ENCODE data around the gene HOMER1.

The HOMER1 gene

DNA sequence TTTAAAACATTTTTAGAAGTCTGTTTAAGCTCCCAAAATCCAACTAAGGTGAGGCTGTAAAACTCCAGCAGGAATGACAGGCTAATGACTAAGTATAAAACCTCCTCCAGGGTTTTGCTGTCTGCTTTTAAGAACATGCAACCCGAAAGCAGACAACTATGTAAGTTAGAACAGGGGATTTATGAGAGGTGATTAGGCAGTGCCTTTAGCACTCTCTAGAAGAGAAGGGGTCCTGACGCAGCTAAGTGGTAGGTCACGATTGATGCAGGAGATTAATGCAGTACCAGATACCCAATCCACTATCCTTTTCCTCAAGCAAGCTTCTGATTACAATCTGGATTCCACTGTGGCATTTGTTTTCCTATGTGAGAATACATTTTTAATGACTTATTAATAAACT is 25.9 kb downstream of the HOMER1 start:
- Mint-ChIP-seq H3K27ac (no peak overlapping the region), H3K4me1 (ENCODE audit: low read depth) (no peaks in the 10 kb centered on the region), H3K9me3 (no peaks in the 10 kb centered on the region), H3K36me3 (ENCODE audit: low read depth) (peaks cover 2% of the 10 kb centered on the region), H3K27me3 (no peaks in the 10 kb centered on the region), H3K4me3 (no peak overlapping the region)
- no peak for DNase-seq

GRCh38 chr5:79487251-79487650 is 26.7 kb downstream of the HOMER1 start:
- Mint-ChIP-seq H3K4me3 (no peak overlapping the region), H3K27ac (no peak overlapping the region), H3K27me3 (no peaks in the 10 kb centered on the region), H3K36me3 (ENCODE audit: low read depth) (peaks cover 2% of the 10 kb centered on the region), H3K4me1 (ENCODE audit: low read depth) (no peaks in the 10 kb centered on the region), H3K9me3 (no peaks in the 10 kb centered on the region)
- DNase-seq, result no peak

GRCh38 chr5:79486116-79486515 is 27.8 kb downstream of the HOMER1 start:
- Mint-ChIP-seq H3K27me3 (no peaks in the 10 kb centered on the region), H3K36me3 (ENCODE audit: low read depth) (peaks cover 2% of the 10 kb centered on the region), H3K4me1 (ENCODE audit: low read depth) (no peaks in the 10 kb centered on the region), H3K9me3 (no peaks in the 10 kb centered on the region), H3K4me3 (no peak overlapping the region), H3K27ac (no peak overlapping the region)
- no peak for DNase-seq

- no peak for DNase-seq
- H3K27ac Mint-ChIP-seq, result no peak overlapping the region
- H3K27me3 Mint-ChIP-seq, result no peaks in the 10 kb centered on the region
- H3K4me1 Mint-ChIP-seq (ENCODE audit: low read depth), result no peaks in the 10 kb centered on the region
- peaks cover 2% of the 10 kb centered on the region for H3K36me3 Mint-ChIP-seq (ENCODE audit: low read depth)
- no peak overlapping the region for H3K4me3 Mint-ChIP-seq
- no peaks in the 10 kb centered on the region for H3K9me3 Mint-ChIP-seq
Observed at GRCh38 chr5:79484731-79485130, 29.2 kb downstream of the HOMER1 start.

GRCh38 chr5:79481574-79481973 is 32.4 kb downstream of the HOMER1 start:
- no peak overlapping the region for H3K27ac Mint-ChIP-seq
- no peak overlapping the region for H3K4me3 Mint-ChIP-seq
- no peaks in the 10 kb centered on the region for H3K9me3 Mint-ChIP-seq
- H3K4me1 Mint-ChIP-seq (ENCODE audit: low read depth), result no peaks in the 10 kb centered on the region
- no peak for DNase-seq
- no peaks in the 10 kb centered on the region for H3K27me3 Mint-ChIP-seq
- H3K36me3 Mint-ChIP-seq (ENCODE audit: low read depth), result peaks cover 2% of the 10 kb centered on the region

DNA sequence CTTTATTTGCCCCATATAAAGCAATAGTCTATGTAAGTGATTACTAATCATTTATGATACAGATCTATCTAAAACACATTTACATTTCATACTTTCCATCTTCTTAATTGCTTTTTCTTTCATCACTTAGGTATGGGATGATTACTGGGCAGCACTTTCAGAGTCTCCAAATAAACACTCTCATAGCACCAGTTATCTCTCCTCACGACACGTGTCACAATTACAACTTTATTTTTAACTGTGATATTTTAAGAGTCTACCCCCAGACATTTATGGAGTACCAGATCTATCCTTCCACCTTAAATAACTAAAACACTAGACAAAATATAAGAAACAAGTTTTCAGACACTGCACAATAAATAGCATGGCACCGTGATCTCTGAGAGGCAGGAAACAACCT is 32.9 kb downstream of the HOMER1 start:
- Mint-ChIP-seq H3K27ac (no peak overlapping the region), H3K9me3 (no peaks in the 10 kb centered on the region), H3K36me3 (ENCODE audit: low read depth) (peaks cover 2% of the 10 kb centered on the region), H3K4me3 (no peak overlapping the region), H3K27me3 (no peaks in the 10 kb centered on the region), H3K4me1 (ENCODE audit: low read depth) (no peaks in the 10 kb centered on the region)
- DNase-seq, result no peak

GRCh38 chr5:79475152-79475466 is 38.8 kb downstream of the HOMER1 start:
- Mint-ChIP-seq H3K27me3 (no peaks in the 10 kb centered on the region), H3K4me3 (no peak overlapping the region), H3K27ac (no peak overlapping the region), H3K4me1 (ENCODE audit: low read depth) (peaks cover 2% of the 10 kb centered on the region), H3K36me3 (ENCODE audit: low read depth) (no peaks in the 10 kb centered on the region), H3K9me3 (no peaks in the 10 kb centered on the region)
- no peak for DNase-seq

GRCh38 chr5:79474367-79475151 is 39.4 kb downstream of the HOMER1 start:
- Mint-ChIP-seq H3K4me3 (no peak overlapping the region), H3K27me3 (no peaks in the 10 kb centered on the region), H3K9me3 (no peaks in the 10 kb centered on the region), H3K27ac (no peak overlapping the region), H3K36me3 (ENCODE audit: low read depth) (no peaks in the 10 kb centered on the region), H3K4me1 (ENCODE audit: low read depth) (peaks cover 2% of the 10 kb centered on the region)
- no peak for DNase-seq

DNA sequence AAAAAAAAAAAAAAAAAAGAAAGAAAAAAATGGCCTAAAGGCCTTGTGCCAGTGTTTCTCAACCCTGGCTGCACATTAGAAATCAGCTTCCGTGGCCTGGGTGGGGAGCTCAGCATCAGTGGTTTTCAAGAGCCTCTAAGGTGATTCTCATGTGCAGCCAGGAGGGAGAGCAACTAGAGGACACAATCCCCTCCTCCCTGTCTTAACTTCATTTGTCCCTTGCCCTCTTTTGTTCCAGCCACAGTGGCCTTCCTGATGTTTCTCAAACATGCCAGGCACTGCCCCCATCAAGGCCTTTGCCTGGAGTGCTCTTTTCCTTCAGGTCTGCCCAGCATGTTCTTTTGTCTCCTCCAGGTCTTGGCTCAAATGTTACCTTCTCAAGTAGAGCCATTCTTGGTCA is 42.4 kb downstream of the HOMER1 start:
- no peak for DNase-seq
- Mint-ChIP-seq H3K9me3 (no peaks in the 10 kb centered on the region), H3K4me3 (no peak overlapping the region), H3K27ac (no peak overlapping the region), H3K4me1 (ENCODE audit: low read depth) (peaks cover 2% of the 10 kb centered on the region), H3K27me3 (no peaks in the 10 kb centered on the region), H3K36me3 (ENCODE audit: low read depth) (no peaks in the 10 kb centered on the region)

DNA sequence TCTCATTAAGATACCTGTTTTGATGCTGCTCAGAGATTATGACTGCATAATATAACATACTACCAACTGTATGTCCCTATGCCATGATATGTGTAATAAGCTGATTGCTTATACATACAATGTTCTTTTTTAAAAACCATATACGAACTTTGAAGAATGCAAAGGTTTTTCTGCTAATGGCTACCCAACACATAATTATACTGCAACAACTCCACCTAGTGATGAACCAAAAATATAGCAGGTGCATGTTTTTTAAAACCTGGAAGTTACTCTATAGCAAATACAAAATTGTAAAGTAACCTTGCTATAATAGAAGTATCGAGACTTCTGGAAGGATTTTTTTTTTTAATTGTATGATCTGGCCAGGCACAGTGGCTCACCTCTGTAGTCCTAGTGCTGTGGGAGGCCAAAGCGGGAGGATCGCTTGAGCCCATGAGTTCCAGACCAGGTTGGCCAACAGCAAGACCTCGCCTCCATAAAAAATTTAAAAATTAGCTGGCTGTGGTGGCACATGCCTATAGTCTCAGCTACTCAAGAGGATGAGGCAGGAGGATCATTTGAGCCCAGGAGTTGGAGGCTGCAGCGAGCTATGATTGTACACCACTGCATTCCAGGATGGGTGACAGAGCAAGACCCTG is 49.1 kb downstream of the HOMER1 start:
- DNase-seq, result no peak
- Mint-ChIP-seq H3K27me3 (no peaks in the 10 kb centered on the region), H3K36me3 (ENCODE audit: low read depth) (no peaks in the 10 kb centered on the region), H3K4me3 (no peak overlapping the region), H3K27ac (no peak overlapping the region), H3K9me3 (no peaks in the 10 kb centered on the region), H3K4me1 (ENCODE audit: low read depth) (no peaks in the 10 kb centered on the region)

DNA sequence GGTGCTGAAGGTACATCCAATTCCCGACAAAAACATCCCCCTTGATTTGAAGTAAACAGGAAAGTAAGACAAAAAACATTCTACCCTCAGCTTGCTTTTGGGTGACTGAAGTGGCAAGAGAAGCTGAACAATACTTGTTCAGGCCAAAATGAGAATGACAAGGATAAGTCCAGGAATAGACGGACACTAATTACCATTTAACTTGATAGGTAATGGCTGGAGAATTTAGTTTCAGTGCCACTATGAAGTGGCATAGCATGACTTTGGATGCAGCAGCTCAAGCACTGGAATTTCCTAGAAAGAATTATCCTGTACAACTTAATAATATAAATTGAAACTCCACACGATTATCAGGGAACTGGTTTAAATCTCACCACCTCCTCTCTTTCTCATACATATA is 49.7 kb downstream of the HOMER1 start:
- H3K36me3 Mint-ChIP-seq (ENCODE audit: low read depth), result no peaks in the 10 kb centered on the region
- no peak overlapping the region for H3K27ac Mint-ChIP-seq
- H3K9me3 Mint-ChIP-seq, result no peaks in the 10 kb centered on the region
- H3K4me3 Mint-ChIP-seq, result no peak overlapping the region
- H3K4me1 Mint-ChIP-seq (ENCODE audit: low read depth), result no peaks in the 10 kb centered on the region
- H3K27me3 Mint-ChIP-seq, result peaks cover 3% of the 10 kb centered on the region
- DNase-seq, result no peak

DNA sequence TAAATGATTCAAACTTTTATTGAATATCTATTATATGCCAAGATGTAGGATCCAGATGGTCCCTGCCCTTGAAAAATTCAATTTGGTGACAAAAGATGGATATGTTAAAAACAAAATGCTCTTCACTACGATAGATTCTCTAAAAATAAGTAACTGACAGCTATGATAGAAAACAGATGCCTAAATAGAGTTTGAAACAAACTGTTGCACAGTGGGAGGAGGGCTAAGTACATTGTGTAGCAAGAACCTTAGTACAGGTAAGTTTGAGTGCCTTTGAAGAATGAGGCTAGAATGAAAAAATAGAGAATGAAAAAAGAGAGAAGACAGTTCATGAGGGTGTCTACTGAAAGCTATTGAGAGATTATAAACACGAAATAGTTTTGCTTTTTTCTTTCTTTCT is 54.3 kb downstream of the HOMER1 start:
- peaks cover 8% of the 10 kb centered on the region for H3K4me1 Mint-ChIP-seq (ENCODE audit: low read depth)
- H3K36me3 Mint-ChIP-seq (ENCODE audit: low read depth), result peaks cover 14% of the 10 kb centered on the region
- H3K27ac Mint-ChIP-seq, result no peak overlapping the region
- DNase-seq, result no peak
- peaks cover 3% of the 10 kb centered on the region for H3K27me3 Mint-ChIP-seq
- no peaks in the 10 kb centered on the region for H3K9me3 Mint-ChIP-seq
- H3K4me3 Mint-ChIP-seq, result no peak overlapping the region

GRCh38 chr5:79456890-79457583 is 56.9 kb downstream of the HOMER1 start:
- no peak for DNase-seq
- Mint-ChIP-seq H3K9me3 (no peaks in the 10 kb centered on the region), H3K36me3 (ENCODE audit: low read depth) (peaks cover 14% of the 10 kb centered on the region), H3K4me3 (no peak overlapping the region), H3K27me3 (peaks cover 3% of the 10 kb centered on the region), H3K4me1 (ENCODE audit: low read depth) (peaks cover 8% of the 10 kb centered on the region), H3K27ac (no peak overlapping the region)

DNA sequence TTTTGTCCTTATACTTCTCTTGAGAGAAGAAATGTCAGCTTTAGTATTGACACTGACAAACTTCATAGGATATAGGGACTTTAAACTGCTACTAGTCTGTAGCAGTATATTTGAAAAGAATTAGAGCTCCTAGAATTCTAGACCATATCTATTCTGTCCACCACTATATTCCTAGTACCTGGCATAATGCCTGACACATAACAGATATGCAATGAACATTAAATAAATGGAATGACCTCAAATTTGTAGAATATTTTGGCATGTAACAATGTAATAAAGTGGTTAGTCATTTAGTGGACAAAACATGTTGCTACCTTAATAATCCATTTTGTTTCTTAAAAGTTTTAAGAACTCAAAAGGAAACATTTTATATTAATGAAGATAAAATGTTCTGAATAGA is 57.5 kb downstream of the HOMER1 start:
- DNase-seq, result no peak
- Mint-ChIP-seq H3K4me1 (ENCODE audit: low read depth) (peaks cover 8% of the 10 kb centered on the region), H3K9me3 (no peaks in the 10 kb centered on the region), H3K27me3 (peaks cover 3% of the 10 kb centered on the region), H3K4me3 (no peak overlapping the region), H3K36me3 (ENCODE audit: low read depth) (peaks cover 14% of the 10 kb centered on the region), H3K27ac (no peak overlapping the region)

DNA sequence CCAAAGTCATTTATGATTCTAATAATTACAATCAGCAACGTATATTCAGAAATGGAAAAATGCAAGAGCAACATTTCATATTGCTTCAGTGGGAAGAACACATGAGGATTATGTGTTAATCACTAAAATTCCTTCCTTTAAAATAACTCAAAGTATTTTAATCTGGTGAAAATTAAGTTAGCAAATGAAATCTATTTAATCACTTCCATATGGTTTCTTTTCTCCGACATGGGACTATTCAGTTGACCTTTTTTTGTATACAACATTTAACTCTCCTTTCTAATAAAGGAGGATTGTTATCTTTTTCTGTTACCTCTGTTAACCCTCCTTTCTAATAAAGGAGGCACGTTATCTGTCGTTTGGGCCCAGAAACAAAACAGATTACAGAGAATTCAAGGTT is 59.9 kb downstream of the HOMER1 start:
- H3K4me3 Mint-ChIP-seq, result no peak overlapping the region
- no peak for DNase-seq
- H3K36me3 Mint-ChIP-seq (ENCODE audit: low read depth), result peaks cover 14% of the 10 kb centered on the region
- H3K9me3 Mint-ChIP-seq, result no peaks in the 10 kb centered on the region
- no peak overlapping the region for H3K27ac Mint-ChIP-seq
- H3K27me3 Mint-ChIP-seq, result no peaks in the 10 kb centered on the region
- peaks cover 8% of the 10 kb centered on the region for H3K4me1 Mint-ChIP-seq (ENCODE audit: low read depth)
